Measurements from ENCODE around the gene DLAT. TPM values are rescaled to one million over a fixed set of nuclear protein-coding genes. Genes with fewer than 3 reads are reported as not detected.

The DLAT gene
- total RNA-seq, 1 donor from 2014 or later = 25.0 TPM

- Mint-ChIP-seq H3K9me3 (peaks cover 24% of the 10 kb centered on the region), H3K27me3 (ENCODE audit: low read depth) (no peaks in the 10 kb centered on the region), H3K4me1 (no peaks in the 10 kb centered on the region), H3K27ac (no peak overlapping the region), H3K36me3 (peaks cover 9% of the 10 kb centered on the region), H3K4me3 (no peak overlapping the region)
- TF ChIP-seq CTCF (IDR thresholded peaks at IDR 0.05; ENCODE audit: unreplicated experiment) = no peak
- no peak for DNase-seq (ENCODE audit: low spot score in 2 of 2, unreplicated experiment in 2 of 2)
These were observed 12.3 kb upstream of the DLAT start for GRCh38 chr11:112012874-112013273.

GRCh38 chr11:112013497-112014164 is 11.6 kb upstream of the DLAT start:
- H3K9me3 Mint-ChIP-seq = peaks cover 18% of the 10 kb centered on the region
- peaks cover 10% of the 10 kb centered on the region for H3K36me3 Mint-ChIP-seq
- no peak for TF ChIP-seq CTCF (IDR thresholded peaks at IDR 0.05; ENCODE audit: unreplicated experiment)
- H3K27me3 Mint-ChIP-seq (ENCODE audit: low read depth) = no peaks in the 10 kb centered on the region
- no peak overlapping the region for H3K4me3 Mint-ChIP-seq
- no peak for DNase-seq (ENCODE audit: low spot score in 2 of 2, unreplicated experiment in 2 of 2)
- H3K27ac Mint-ChIP-seq = no peak overlapping the region
- H3K4me1 Mint-ChIP-seq = no peaks in the 10 kb centered on the region

- Mint-ChIP-seq H3K4me3 (no peak overlapping the region), H3K36me3 (peaks cover 17% of the 10 kb centered on the region), H3K9me3 (no peaks in the 10 kb centered on the region), H3K27me3 (ENCODE audit: low read depth) (no peaks in the 10 kb centered on the region), H3K4me1 (no peaks in the 10 kb centered on the region), H3K27ac (no peak overlapping the region)
- no peak for TF ChIP-seq CTCF (IDR thresholded peaks at IDR 0.05; ENCODE audit: unreplicated experiment)
- no peak for DNase-seq (ENCODE audit: low spot score in 2 of 2, unreplicated experiment in 2 of 2)
These were observed 9.0 kb upstream of the DLAT start for GRCh38 chr11:112016088-112016764.

- no peak overlapping the region for H3K4me3 Mint-ChIP-seq
- no peaks in the 10 kb centered on the region for H3K9me3 Mint-ChIP-seq
- H3K36me3 Mint-ChIP-seq = peaks cover 17% of the 10 kb centered on the region
- H3K27ac Mint-ChIP-seq = no peak overlapping the region
- H3K27me3 Mint-ChIP-seq (ENCODE audit: low read depth) = no peaks in the 10 kb centered on the region
- no peak for TF ChIP-seq CTCF (IDR thresholded peaks at IDR 0.05; ENCODE audit: unreplicated experiment)
- no peak for DNase-seq (ENCODE audit: low spot score in 2 of 2, unreplicated experiment in 2 of 2)
- H3K4me1 Mint-ChIP-seq = no peaks in the 10 kb centered on the region
These were observed 8.3 kb upstream of the DLAT start for GRCh38 chr11:112016765-112017376.

GRCh38 chr11:112017538-112017937 is 7.7 kb upstream of the DLAT start:
- no peak for TF ChIP-seq CTCF (IDR thresholded peaks at IDR 0.05; ENCODE audit: unreplicated experiment)
- Mint-ChIP-seq H3K4me3 (no peak overlapping the region), H3K27me3 (ENCODE audit: low read depth) (no peaks in the 10 kb centered on the region), H3K9me3 (no peaks in the 10 kb centered on the region), H3K27ac (no peak overlapping the region), H3K4me1 (no peaks in the 10 kb centered on the region), H3K36me3 (peaks cover 17% of the 10 kb centered on the region)
- DNase-seq (ENCODE audit: low spot score in 2 of 2, unreplicated experiment in 2 of 2) = no peak

Measured in mesothelial cell of epicardium (in vitro differentiated cells).